IMR-90 (cell line): ENCODE measurements around the gene CIC. TPM values are rescaled to one million over a fixed set of nuclear protein-coding genes. Genes with fewer than 3 reads are reported as not detected.

Experiments
- ATAC-seq: fragments of 200-7000 bp; cut with Tn5 transposase; 2 replicates; pipeline ENCODE4 v1.9.1; 2020; ENCODE audit warnings: low read depth, mild to moderate bottlenecking, moderate library complexity
- BruUV-seq: library from RNA; stranded (reverse); fragments of 400-500 nt; replicated peaks from 2 replicates; lab custom pipeline; 2021; lab: Mats Ljungman, UMichigan
- CTCF ChIA-PET: fragments of 300-600 bp; formaldehyde crosslinking; extraction: SDS; loops from one replicate; lab custom pipeline; 2021; ENCODE audit warnings: antibody characterized with exemption; lab: Yijun Ruan, JAX
- POLR2A ChIA-PET: fragments of 300-600 bp; sonication (Branson Sonifier 250); formaldehyde crosslinking; loops from one replicate; lab custom pipeline; 2022; ENCODE audit warnings: antibody characterized with exemption; ENCODE audit not compliant: unreplicated experiment; lab: Charles Lee
- DNase-seq: peaks from one replicate; pipeline ENCODE4 v3.0.0; 2013
- H2AFZ ChIP-seq: replicated peaks from 2 replicates; pipeline ENCODE3; 2013; ENCODE audit warnings: low read length, mild to moderate bottlenecking; ENCODE audit not compliant: poor library complexity
- H2AK5ac ChIP-seq: 2 replicates; pipeline ENCODE4 v1.6.1; 2013; ENCODE audit warnings: low read depth, low read length, inconsistent platforms
- H2AK9ac ChIP-seq: replicated peaks from 2 replicates; pipeline ENCODE3; 2013; ENCODE audit warnings: mild to moderate bottlenecking, low read depth, low read length, moderate library complexity; ENCODE audit not compliant: poor library complexity
- H2BK120ac ChIP-seq: 2 replicates; pipeline ENCODE4 v1.6.1; 2013; ENCODE audit warnings: low read depth, low read length, inconsistent platforms
- H2BK15ac ChIP-seq: 3 replicates; pipeline ENCODE4 v1.6.1; 2013; ENCODE audit warnings: low read depth, low read length, inconsistent platforms
- H2BK20ac ChIP-seq: 2 replicates; pipeline ENCODE4 v1.6.1; 2013; ENCODE audit warnings: low read depth, mild to moderate bottlenecking, inconsistent platforms, low read length, moderate library complexity
- H2BK5ac ChIP-seq: 2 replicates; pipeline ENCODE4 v1.6.1; 2013; ENCODE audit warnings: mild to moderate bottlenecking, low read depth, low read length, inconsistent platforms; ENCODE audit not compliant: poor library complexity, severe bottlenecking
- H3K14ac ChIP-seq: replicated peaks from 2 replicates; pipeline ENCODE4 v1.6.1; 2013; ENCODE audit warnings: low read depth, low read length, inconsistent platforms
- H3K18ac ChIP-seq: 2 replicates; pipeline ENCODE4 v1.6.1; 2013; ENCODE audit warnings: low read depth, low read length, control low read depth
- H3K23ac ChIP-seq: 2 replicates; pipeline ENCODE4 v1.6.1; 2013; ENCODE audit warnings: low read depth, low read length, inconsistent platforms
- H3K27ac ChIP-seq: 2 replicates; pipeline ENCODE4 v1.5.1; 2013; ENCODE audit warnings: mild to moderate bottlenecking, control low read depth, low read length; ENCODE audit not compliant: insufficient read depth
- H3K27me3 ChIP-seq: 2 replicates; pipeline ENCODE4 v1.6.1; 2013; ENCODE audit warnings: low read length; ENCODE audit not compliant: control insufficient read depth, insufficient read depth
- H3K36me3 ChIP-seq: 2 replicates; pipeline ENCODE4 v1.6.1; 2013; ENCODE audit warnings: low read length, mixed read lengths; ENCODE audit not compliant: control insufficient read depth, insufficient read depth
- H3K4ac ChIP-seq: 2 replicates; pipeline ENCODE4 v1.6.1; 2013; ENCODE audit warnings: low read depth, low read length, inconsistent platforms
- H3K4me1 ChIP-seq: 2 replicates; pipeline ENCODE4 v1.6.1; 2013; ENCODE audit warnings: low read length, mixed read lengths; ENCODE audit not compliant: control insufficient read depth, insufficient read depth
- H3K4me2 ChIP-seq: 2 replicates; pipeline ENCODE4 v1.6.1; 2013; ENCODE audit warnings: low read depth, mild to moderate bottlenecking, control low read depth, low read length, moderate library complexity
- H3K4me3 ChIP-seq: 2 replicates; pipeline ENCODE4 v1.5.1; 2013; ENCODE audit warnings: low read depth, mild to moderate bottlenecking, control low read depth, low read length, moderate library complexity; ENCODE audit not compliant: insufficient read depth
- H3K56ac ChIP-seq: 2 replicates; pipeline ENCODE4 v1.6.1; 2013; ENCODE audit warnings: low read length, inconsistent platforms; ENCODE audit not compliant: insufficient read depth; ENCODE audit errors: extremely low read depth
- H3K79me1 ChIP-seq, 2 experiments: 2 replicates each; pipeline ENCODE4 v1.6.1; 2013; ENCODE audit warnings: low read length in 2 of 2, inconsistent platforms in 1 of 2, low read depth in 1 of 2
- H3K9ac ChIP-seq: 2 replicates; pipeline ENCODE4 v1.6.1; 2013; ENCODE audit warnings: low read depth, low read length, control low read depth
- H3K9me1 ChIP-seq: 2 replicates; pipeline ENCODE4 v1.6.1; 2013; ENCODE audit warnings: low read length, inconsistent platforms; ENCODE audit not compliant: insufficient read depth
- H3K9me3 ChIP-seq: 2 replicates; pipeline ENCODE4 v1.6.1; 2013; ENCODE audit warnings: low read length; ENCODE audit not compliant: control insufficient read depth, insufficient read depth
- H4K20me1 ChIP-seq: 2 replicates; pipeline ENCODE4 v1.6.1; 2013; ENCODE audit warnings: low read length, inconsistent platforms; ENCODE audit not compliant: insufficient read depth
- H4K5ac ChIP-seq: 2 replicates; pipeline ENCODE4 v1.6.1; 2013; ENCODE audit warnings: mild to moderate bottlenecking, low read depth, low read length, control low read depth
- H4K8ac ChIP-seq, 2 experiments: 2 replicates each; pipeline ENCODE4 v1.6.1; 2013; ENCODE audit warnings: low read depth in 2 of 2, low read length in 2 of 2, control low read depth in 1 of 2, inconsistent platforms in 1 of 2
- H4K91ac ChIP-seq: 2 replicates; pipeline ENCODE4 v1.6.1; 2013; ENCODE audit warnings: low read depth, low read length, inconsistent platforms; ENCODE audit not compliant: insufficient read depth
- BHLHE40 ChIP-seq: fragments of 150-350 bp; IDR thresholded peaks from 2 replicates; pipeline ENCODE4 v1.6.1; 2016; ENCODE audit warnings: mild to moderate bottlenecking, low read depth, low read length
- CEBPB ChIP-seq: IDR thresholded peaks from 2 replicates; pipeline ENCODE4 v1.6.1; 2012; ENCODE audit warnings: low read depth, low read length, improper control_type of control experiment
- CHD1 ChIP-seq: IDR thresholded peaks from 2 replicates; pipeline ENCODE4 v1.6.1; 2012; ENCODE audit warnings: low read depth, low read length, improper control_type of control experiment
- CTCF ChIP-seq: conservative IDR thresholded peaks from 2 replicates; pipeline ENCODE4 v1.5.1; 2012; ENCODE audit warnings: mild to moderate bottlenecking, low read depth, low read length, improper control_type of control experiment
- FOS ChIP-seq: fragments of 150-350 bp; IDR thresholded peaks from 2 replicates; pipeline ENCODE4 v1.6.1; 2016; ENCODE audit warnings: low read depth, low read length
- MAFK ChIP-seq: IDR thresholded peaks from 2 replicates; pipeline ENCODE4 v1.6.1; 2012; ENCODE audit warnings: low read depth, low read length, improper control_type of control experiment
- MAZ ChIP-seq: IDR thresholded peaks from 2 replicates; pipeline ENCODE4 v1.6.1; 2012; ENCODE audit warnings: low read depth, mild to moderate bottlenecking, low read length, improper control_type of control experiment, moderate library complexity, borderline replicate concordance
- MXI1 ChIP-seq: IDR thresholded peaks from 2 replicates; pipeline ENCODE4 v1.6.1; 2012; ENCODE audit warnings: low read depth, mild to moderate bottlenecking, low read length, moderate library complexity, borderline replicate concordance
- NFE2L2 ChIP-seq: fragments of 150-350 bp; IDR thresholded peaks from 2 replicates; pipeline ENCODE4 v1.6.1; 2016; ENCODE audit warnings: low read depth, mild to moderate bottlenecking, low read length
- POLR2A ChIP-seq: IDR thresholded peaks from 2 replicates; pipeline ENCODE4 v1.6.1; 2012; ENCODE audit warnings: mild to moderate bottlenecking, low read depth, low read length
- RCOR1 ChIP-seq: IDR thresholded peaks from 2 replicates; pipeline ENCODE4 v1.6.1; 2012; ENCODE audit warnings: mild to moderate bottlenecking, low read length, improper control_type of control experiment; ENCODE audit not compliant: insufficient replicate concordance
- RFX5 ChIP-seq: IDR thresholded peaks from 2 replicates; pipeline ENCODE4 v1.8.0; 2012; ENCODE audit warnings: low read depth, mild to moderate bottlenecking, low read length, moderate library complexity
- SMC3 ChIP-seq: fragments of 150-350 bp; IDR thresholded peaks from 2 replicates; pipeline ENCODE4 v1.6.1; 2016; ENCODE audit warnings: low read depth, mild to moderate bottlenecking, antibody characterized with exemption, low read length, moderate library complexity
- USF2 ChIP-seq: fragments of 150-350 bp; IDR thresholded peaks from 2 replicates; pipeline ENCODE4 v1.6.1; 2017; ENCODE audit warnings: mild to moderate bottlenecking, antibody characterized with exemption, low read length, low read depth
- WGBS, 2 experiments: methylation state at CpG; one replicate each; pipeline versions ENCODE4 v1.1.5 to v1.1.7; 2013; ENCODE audit warnings: missing lambda C conversion rate in 2 of 2; ENCODE audit not compliant: insufficient read length in 1 of 2; ENCODE audit errors: extremely low coverage in 2 of 2; 5-methylcytosine and 5-hydroxymethylcytosine counted together
- dilution Hi-C: fragments of 300-500 bp; cut with HindIII; formaldehyde crosslinking; loops from one replicate; pipeline ENCODE4 v1.14.3; 2018; ENCODE audit warnings: low sequenced_read_pairs; ENCODE audit not compliant: unreplicated experiment
- in situ Hi-C: fragments of 300-500 bp; cut with MboI; formaldehyde crosslinking; loops from 3 replicates; pipeline ENCODE4 v1.14.3; 2019; ENCODE audit warnings: low sequenced_read_pairs, inconsistent platforms, mixed read lengths
- intact Hi-C: fragments of 100-400 bp; cut with micrococcal nuclease; formaldehyde crosslinking; loops from 2 replicates; pipeline ENCODE4 v1.10.0; 2022
- polyA plus RNA-seq, 3 experiments: library from polyadenylated mRNA; depleted of rRNA; stranded (reverse); fragments of >200 nt; gene quantifications; 2 replicates each; pipeline ENCODE4 v1.2.3, GENCODE V29; 2012; ENCODE audit warnings: low replicate concordance in 1 of 3
- total RNA-seq: library from RNA; depleted of rRNA; stranded (reverse); fragments of >200 nt; gene quantifications from 2 replicates; pipeline ENCODE4 v1.2.3, GENCODE V29; 2012
- TF ChIP-seq, protein P1 (sequence below): fragments of 150-350 bp; IDR thresholded peaks from 2 replicates; pipeline ENCODE4 v1.6.1; 2016; ENCODE audit warnings: low read depth, mild to moderate bottlenecking, low read length, moderate library complexity, borderline replicate concordance

The CIC gene
- total and polyA plus RNA-seq, 2 of the 4 experiments (the other 2 are of a cell fraction), result 1.8 to 23.2 TPM

DNA sequence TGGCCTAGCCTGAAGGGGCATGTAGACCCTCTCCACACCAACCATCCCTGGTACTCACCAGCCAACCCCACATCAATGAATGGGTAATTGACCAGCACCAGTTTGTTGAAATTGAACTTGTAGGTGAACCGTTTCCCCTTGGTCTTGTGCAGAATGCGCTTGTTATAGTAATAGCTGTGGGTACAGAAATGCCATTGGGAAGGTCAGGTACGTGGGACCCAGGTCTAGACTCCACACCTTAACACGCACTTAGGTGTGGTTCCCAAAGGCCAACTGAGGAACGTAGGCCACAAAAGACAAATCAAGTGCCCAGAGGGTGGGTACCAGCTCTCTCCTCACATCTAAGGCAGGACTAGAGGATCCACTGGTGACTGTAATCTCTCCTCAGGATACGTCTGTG lies 19.3 kb upstream of the CIC start:
- ChIA-PET POLR2A (no interaction called here), CTCF (interaction anchor here (1.2 kb wide), 1 partner anchor 30 kb away, joined by 3 read pairs; no protein-coding TSS in a partner anchor)
- no peak overlapping the region for H2BK20ac ChIP-seq
- peak overlapping the region in 1 of 2 experiments; percentile 79; a peak in 1 of 4 replicates for H4K8ac ChIP-seq
- no peak overlapping the region for H3K18ac ChIP-seq
- peaks cover 6 to 60% of the 10 kb centered on the region in 2 experiments; a peak in 3 of 4 replicates for H3K79me1 ChIP-seq
- peak overlapping the region; percentile 93 for H3K23ac ChIP-seq
- H2BK120ac ChIP-seq, result no peak overlapping the region
- no peak overlapping the region for H2BK15ac ChIP-seq
- H3K4ac ChIP-seq, result no peak overlapping the region
- H3K27me3 ChIP-seq, result no peaks in the 10 kb centered on the region
- no peak overlapping the region for H3K4me3 ChIP-seq
- H4K5ac ChIP-seq, result no peak overlapping the region
- 0 out of 2 replicates have a peak overlapping the region, but pooled peaks have one; percentile 18 for H4K91ac ChIP-seq
- no peak overlapping the region for H3K14ac ChIP-seq
- intact Hi-C loops (no loop called here), in situ Hi-C loops (no loop called here), dilution Hi-C loops (no loop called here)
- H3K36me3 ChIP-seq, result peaks cover 15% of the 10 kb centered on the region
- ATAC-seq (no peak), DNase-seq (no peak)
- no peaks in the 10 kb centered on the region for H3K9me3 ChIP-seq
- WGBS, 2 experiments, result no CpG with 5 or more reads among the region's 6 CpGs
- H4K20me1 ChIP-seq, result peaks cover 54% of the 10 kb centered on the region
- H3K4me2 ChIP-seq, result no peak overlapping the region
- peaks cover 25% of the 10 kb centered on the region for H3K4me1 ChIP-seq
- H2BK5ac ChIP-seq, result no peak overlapping the region
- H2AK9ac ChIP-seq, result peak overlapping the region; percentile 65
- H3K27ac ChIP-seq, result no peak overlapping the region; the same call in 1 of the 2 replicates
- no peak overlapping the region for H3K56ac ChIP-seq
- no peak overlapping the region for H3K9ac ChIP-seq
- TF ChIP-seq MAZ (no peak), POLR2A (no peak), RCOR1 (no peak), SMC3 (no peak), CTCF (no peak), CHD1 (no peak), FOS (no peak), CEBPB (no peak), NFE2L2 (no peak), BHLHE40 (no peak), MXI1 (no peak), RFX5 (no peak), USF2 (no peak), MAFK (no peak)
- TF ChIP-seq, protein P1, sequence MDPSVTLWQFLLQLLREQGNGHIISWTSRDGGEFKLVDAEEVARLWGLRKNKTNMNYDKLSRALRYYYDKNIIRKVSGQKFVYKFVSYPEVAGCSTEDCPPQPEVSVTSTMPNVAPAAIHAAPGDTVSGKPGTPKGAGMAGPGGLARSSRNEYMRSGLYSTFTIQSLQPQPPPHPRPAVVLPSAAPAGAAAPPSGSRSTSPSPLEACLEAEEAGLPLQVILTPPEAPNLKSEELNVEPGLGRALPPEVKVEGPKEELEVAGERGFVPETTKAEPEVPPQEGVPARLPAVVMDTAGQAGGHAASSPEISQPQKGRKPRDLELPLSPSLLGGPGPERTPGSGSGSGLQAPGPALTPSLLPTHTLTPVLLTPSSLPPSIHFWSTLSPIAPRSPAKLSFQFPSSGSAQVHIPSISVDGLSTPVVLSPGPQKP, result no peak
- H2AK5ac ChIP-seq, result peak overlapping the region; percentile 84
- BruUV-seq, result no TSS peak
- peaks cover 7% of the 10 kb centered on the region; the same call in 1 of the 2 replicates for H3K9me1 ChIP-seq
- peak overlapping the region; percentile 43 for H2AFZ ChIP-seq
